ENCODE data around the gene TMEM25. TPM values are rescaled to one million over a fixed set of nuclear protein-coding genes. Genes with fewer than 3 reads are reported as not detected.
"Not testable (repeated sequence)": the region's sequence is repeated elsewhere in the genome, so short reads cannot be mapped to it uniquely, and the experiment has no call there.

The TMEM25 gene
- total RNA-seq, 2 donors from 2014 or later: 9.4 to 20.5 TPM

DNA sequence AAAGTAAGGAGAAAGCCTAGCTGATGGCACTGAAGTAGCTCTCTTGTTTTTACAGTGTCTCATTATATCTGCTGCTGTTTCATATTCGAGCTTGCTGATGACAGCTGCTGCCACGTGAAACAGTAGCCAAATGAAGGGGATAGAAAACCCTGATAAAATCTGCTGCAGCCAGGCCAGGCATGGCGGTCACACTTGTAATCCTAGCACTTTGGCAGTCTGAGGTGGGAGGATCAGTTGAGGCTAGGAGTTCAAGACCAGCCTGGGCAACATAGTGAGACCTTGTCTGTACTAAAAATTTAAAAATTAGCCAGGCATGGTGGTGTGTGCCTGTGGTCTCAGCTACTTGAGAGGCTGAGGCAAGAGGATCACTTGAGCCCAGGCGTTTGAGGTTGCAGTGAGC lies 21.3 kb downstream of the TMEM25 start:
- H3K36me3 Mint-ChIP-seq: peaks cover 0 to 6% of the 10 kb centered on the region in 2 donors
- no peaks in the 10 kb centered on the region for H3K9me3 Mint-ChIP-seq
- ATAC-seq (no peak), DNase-seq (ENCODE audit: low spot score in 2 of 2) (no peak)
- peak overlapping the region in 1 of 2 donors; percentile 50 for H3K27ac Mint-ChIP-seq

- Mint-ChIP-seq H3K27ac (no peak overlapping the region), H3K9me3 (no peaks in the 10 kb centered on the region), H3K36me3 (peaks cover 0 to 6% of the 10 kb centered on the region in 2 donors)
- DNase-seq (ENCODE audit: low spot score in 2 of 2) (no peak), ATAC-seq (no peak)
Measured at GRCh38 chr11:118560806-118561205, 29.8 kb downstream of the TMEM25 start.

- H3K9me3 Mint-ChIP-seq: no peaks in the 10 kb centered on the region
- ATAC-seq: no peak
- no peaks in the 10 kb centered on the region for H3K36me3 Mint-ChIP-seq
- DNase-seq (ENCODE audit: low spot score in 2 of 2): no peak
- peak overlapping the region in 1 of 2 donors; percentile 93 for H3K27ac Mint-ChIP-seq
Measured at GRCh38 chr11:118565051-118565450, 34.1 kb downstream of the TMEM25 start.

DNA sequence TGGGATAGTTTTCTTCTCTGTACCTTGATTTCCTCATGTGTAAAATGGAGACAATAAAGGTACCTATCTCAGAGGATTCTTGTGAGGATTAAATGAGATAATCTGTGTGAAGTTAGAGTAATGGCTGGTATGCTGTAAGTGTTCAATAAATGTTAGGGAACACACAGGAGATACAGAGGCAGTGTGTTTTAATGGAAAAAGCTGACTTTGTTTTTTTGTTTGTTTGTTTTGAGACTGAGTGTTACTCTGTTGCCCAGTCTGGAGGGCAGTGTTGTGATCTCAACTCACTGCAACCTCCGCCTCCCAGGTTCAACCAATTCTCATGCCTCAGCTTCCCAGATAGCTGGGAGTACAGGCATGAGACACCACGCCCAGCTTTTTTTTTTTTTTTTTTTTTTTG lies 38.7 kb downstream of the TMEM25 start:
- H3K36me3 Mint-ChIP-seq: peaks cover 7 to 9% of the 10 kb centered on the region in 2 donors
- H3K27ac Mint-ChIP-seq: no peak overlapping the region
- DNase-seq (ENCODE audit: low spot score in 2 of 2) (no peak), ATAC-seq (no peak)
- no peaks in the 10 kb centered on the region for H3K9me3 Mint-ChIP-seq

GRCh38 chr11:118570787-118571186 lies 39.8 kb downstream of the TMEM25 start:
- H3K36me3 Mint-ChIP-seq: peaks cover 7 to 14% of the 10 kb centered on the region in 2 donors
- H3K9me3 Mint-ChIP-seq: no peaks in the 10 kb centered on the region
- H3K27ac Mint-ChIP-seq: peak overlapping the region in 1 of 2 donors; percentile 96
- DNase-seq (ENCODE audit: low spot score in 2 of 2) (no peak), ATAC-seq (no peak)

DNA sequence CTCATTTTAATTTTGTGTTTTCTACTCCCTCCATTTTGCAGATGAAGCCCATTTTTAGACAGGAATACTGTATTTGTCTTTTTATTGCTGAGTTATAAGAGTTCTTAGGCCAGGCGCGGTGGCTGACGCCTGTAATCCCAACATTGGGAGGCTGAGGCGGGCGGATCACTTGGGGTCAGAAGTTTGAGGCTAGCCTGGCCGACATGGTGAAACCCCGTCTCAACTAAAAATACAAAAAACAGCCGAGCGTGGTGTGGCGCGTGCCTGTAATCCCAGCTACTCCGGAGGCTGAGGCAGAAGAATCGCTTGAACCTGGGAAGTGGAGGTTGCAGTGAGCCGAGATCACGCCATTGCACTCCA lies 40.7 kb downstream of the TMEM25 start:
- ATAC-seq (peak in 1 of 2 donors; percentile 9), DNase-seq (ENCODE audit: low spot score in 2 of 2) (peak in 1 of 2 donors; percentile 28)
- Mint-ChIP-seq H3K36me3 (peaks cover 7 to 14% of the 10 kb centered on the region in 2 donors), H3K27ac (peak overlapping the region; percentile 87 to 96)
- not testable (repeated sequence) for H3K9me3 Mint-ChIP-seq

DNA sequence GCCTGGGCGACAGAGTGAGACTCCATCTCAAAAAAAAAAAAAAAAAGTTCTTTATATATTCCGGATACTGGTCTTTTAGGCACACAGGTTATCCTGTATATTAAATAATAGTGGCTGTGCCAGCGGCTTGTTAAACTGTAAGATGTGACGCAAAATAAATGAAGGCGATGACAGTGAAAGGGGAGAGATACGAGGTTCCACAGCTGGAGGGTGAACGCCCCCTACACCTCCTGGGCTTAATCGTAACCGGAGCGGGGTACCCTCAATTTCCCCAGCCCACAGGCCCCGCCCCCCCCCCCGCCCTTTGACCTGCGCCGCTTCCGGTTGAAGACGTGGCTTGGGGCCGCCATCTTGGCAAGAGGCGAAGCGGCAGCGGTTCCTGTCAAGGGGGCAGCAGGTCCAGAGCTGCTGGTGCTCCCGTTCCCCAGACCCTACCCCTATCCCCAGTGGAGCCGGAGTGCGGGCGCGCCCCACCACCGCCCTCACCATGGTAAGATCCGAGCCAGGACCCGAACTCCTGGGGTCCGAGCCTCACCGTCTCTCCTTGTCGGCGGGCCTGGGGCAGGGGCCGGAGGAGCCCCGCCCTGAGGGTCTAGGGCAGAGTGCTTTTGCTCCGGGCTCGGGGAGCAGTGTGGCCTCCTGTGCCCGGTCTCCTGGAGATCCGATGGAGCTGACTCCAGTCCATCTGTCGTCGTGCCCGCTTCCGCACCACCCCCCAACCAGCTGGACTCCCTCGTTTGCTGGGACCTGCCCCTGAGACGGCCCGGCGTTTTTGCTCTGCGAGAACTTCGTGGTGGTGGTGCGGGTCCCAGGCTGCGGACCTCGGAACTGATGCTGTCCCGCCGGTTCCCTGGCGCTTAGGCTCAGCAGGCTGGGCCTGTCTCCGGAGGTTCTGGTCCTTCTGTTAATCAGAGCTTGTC lies 41.3 kb downstream of the TMEM25 start, which contains the start of gene ARCN1:
TSS of gene ARCN1 (plus strand) at position 349 of the 920 bp plus-strand sequence. CDS start at position 488, 139 bp downstream.
- DNase-seq (ENCODE audit: low spot score in 2 of 2) (peak; percentile 73 to 83), ATAC-seq (peak; percentile 75 to 86)
- Mint-ChIP-seq H3K36me3 (peaks cover 7 to 14% of the 10 kb centered on the region in 2 donors), H3K27ac (peak within 1 kb of the TSS; percentile 87 to 96), H3K9me3 (no peaks in the 10 kb centered on the region)

DNA sequence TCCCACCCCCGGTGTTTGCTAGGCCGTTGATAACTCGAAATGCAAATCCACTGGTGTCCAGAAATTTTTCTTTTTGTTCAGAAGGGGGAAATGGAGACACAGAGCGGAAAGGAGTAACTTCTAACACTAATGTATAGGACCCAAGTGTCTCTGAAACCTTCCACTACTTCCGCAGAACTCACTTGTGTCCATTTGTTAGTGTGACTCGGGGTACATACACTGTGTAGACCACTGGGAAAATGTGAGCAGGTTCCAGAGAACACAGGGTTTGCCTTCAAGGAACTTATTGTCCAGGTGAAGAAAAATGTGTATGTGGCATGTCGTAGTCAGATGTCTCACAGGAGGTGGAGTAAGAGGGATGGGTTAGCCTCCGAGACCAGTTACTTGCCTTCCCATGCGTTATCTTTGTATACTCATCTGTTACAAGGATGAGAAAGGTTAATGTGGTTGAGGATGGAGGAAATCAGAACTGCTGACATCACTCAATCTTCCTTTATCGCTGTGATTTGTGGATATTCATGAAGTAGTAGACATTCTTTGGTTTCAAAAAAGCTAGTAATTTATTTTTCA lies 42.1 kb downstream of the TMEM25 start:
- H3K36me3 Mint-ChIP-seq: peaks cover 7 to 14% of the 10 kb centered on the region in 2 donors
- no peaks in the 10 kb centered on the region for H3K9me3 Mint-ChIP-seq
- DNase-seq (ENCODE audit: low spot score in 2 of 2): peak in 1 of 2 donors; percentile 22
- H3K27ac Mint-ChIP-seq: peak overlapping the region; percentile 87 to 96
- peak; percentile 75 to 90 for ATAC-seq

DNA sequence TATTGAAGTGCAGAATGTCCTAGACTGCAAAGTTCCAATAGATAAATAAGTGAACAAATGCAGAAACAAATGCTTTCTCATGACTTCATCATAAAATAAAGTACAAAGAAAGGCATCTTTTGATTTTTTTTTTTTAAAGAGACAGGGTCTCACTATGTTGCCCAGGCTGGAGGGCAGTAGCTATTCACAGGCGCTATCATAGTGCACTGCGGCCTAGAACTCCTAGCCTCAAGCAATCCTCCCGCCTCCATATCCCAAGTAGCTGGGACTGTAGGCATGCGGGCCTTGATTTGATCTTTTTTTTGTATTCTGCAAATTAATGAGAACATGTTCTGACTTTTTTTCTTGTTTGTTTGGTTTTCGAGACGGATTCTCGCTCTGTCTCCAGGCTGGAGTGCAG lies 43.6 kb downstream of the TMEM25 start:
- ATAC-seq: no peak
- Mint-ChIP-seq H3K36me3 (peaks cover 7 to 14% of the 10 kb centered on the region in 2 donors), H3K27ac (peak overlapping the region in 1 of 2 donors; percentile 84), H3K9me3 (no peaks in the 10 kb centered on the region)
- DNase-seq (ENCODE audit: low spot score in 2 of 2): no peak

DNA sequence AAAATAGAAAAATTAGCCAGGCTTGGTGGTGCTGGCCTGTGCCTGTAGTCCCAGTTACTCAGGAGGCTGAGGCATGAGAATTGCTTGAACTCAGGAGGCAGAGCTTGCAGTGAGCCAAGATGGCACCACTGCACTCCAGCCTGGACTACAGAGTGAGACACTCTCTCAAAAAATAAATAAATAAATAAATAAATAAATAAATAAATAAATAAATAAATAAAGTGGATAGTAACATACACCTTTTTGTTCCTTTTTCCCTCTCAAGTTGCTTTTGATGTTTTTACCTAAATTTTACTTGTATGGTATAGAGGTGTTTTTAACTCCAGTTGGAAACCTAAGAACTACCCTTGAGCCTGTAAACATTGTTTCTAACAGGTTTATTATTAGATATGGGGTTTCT lies 47.0 kb downstream of the TMEM25 start:
- not testable (repeated sequence) for H3K9me3 Mint-ChIP-seq; DNase-seq (ENCODE audit: low spot score in 2 of 2); H3K27ac Mint-ChIP-seq; ATAC-seq
- peaks cover 4 to 12% of the 10 kb centered on the region in 2 donors for H3K36me3 Mint-ChIP-seq

GRCh38 chr11:118581057-118581456 lies 50.1 kb downstream of the TMEM25 start:
- H3K36me3 Mint-ChIP-seq: peaks cover 11 to 14% of the 10 kb centered on the region in 2 donors
- DNase-seq (ENCODE audit: low spot score in 2 of 2) (no peak), ATAC-seq (no peak)
- no peaks in the 10 kb centered on the region for H3K9me3 Mint-ChIP-seq
- H3K27ac Mint-ChIP-seq: no peak overlapping the region

Other genes starting within 250 kb of the TMEM25 start
- 100 to 1,000 TPM; 371 to 455 TPM for gene CD3E, start 226.5 kb upstream of the TMEM25 start, total RNA-seq
- 100 to 1,000 TPM; 337 to 341 TPM for gene CD3D, start 188.5 kb upstream of the TMEM25 start, total RNA-seq
- 100 to 1,000 TPM in 1 of 2 donors, 10 to 100 TPM in 1; 82.9 to 123 TPM for gene CD3G, start 186.8 kb upstream of the TMEM25 start, total RNA-seq
- gene UBE4A, start 171.6 kb upstream of the TMEM25 start, total RNA-seq: 10 to 100 TPM; 40.6 to 47.8 TPM
- gene ATP5MG, start 129.6 kb upstream of the TMEM25 start, total RNA-seq: 100 to 1,000 TPM; 231 to 249 TPM
- gene KMT2A, start 94.7 kb upstream of the TMEM25 start, total RNA-seq: 10 to 100 TPM; 71.4 to 99.3 TPM
- under 1 TPM; 0.52 to 0.93 TPM for gene TTC36, start 3.7 kb upstream of the TMEM25 start, total RNA-seq
- gene IFT46, start 34.7 kb downstream of the TMEM25 start, total RNA-seq: 10 to 100 TPM in 1 of 2 donors, 1 to 10 TPM in 1; 8.1 to 14.4 TPM
- gene ARCN1, start 41.2 kb downstream of the TMEM25 start, total RNA-seq: 100 to 1,000 TPM; 134 to 180 TPM
- gene PHLDB1, start 76.4 kb downstream of the TMEM25 start, total RNA-seq: 1 to 10 TPM; 5.1 to 5.7 TPM
- gene TREH, start 148.5 kb downstream of the TMEM25 start, total RNA-seq: not detected

Data from activated naive CD4-positive, alpha-beta T cell treated with anti-CD3 and anti-CD28 coated beads, Interleukin-2, amount 50 U/mL, for 72 hours (primary cell).